Neural cell (in vitro differentiated cells): ENCODE data around the gene GLI3. TPM values are rescaled to one million over a fixed set of nuclear protein-coding genes. Genes with fewer than 3 reads are reported as not detected.

Source experiments
- H2AFZ ChIP-seq: fragments of 200-600, 300-800 bp; sonication (generic), shearing (Covaris generic); 2 replicates; pipeline ENCODE4 v1.6.0; 2014; ENCODE audit warnings: low read depth, mild to moderate bottlenecking, antibody characterized with exemption, low read length, moderate library complexity
- H3F3A ChIP-seq: fragments of 200-600 bp; shearing (Covaris generic); 2 replicates; pipeline ENCODE4 v1.6.1; 2016; ENCODE audit warnings: mild to moderate bottlenecking, moderate library complexity, mixed read lengths, antibody characterized with exemption, low read length; ENCODE audit not compliant: insufficient read depth, poor library complexity, severe bottlenecking
- H3K27ac ChIP-seq: fragments of 200-600, 300-800 bp; sonication (generic), shearing (Covaris generic); 2 replicates; pipeline ENCODE4 v1.5.1; 2014; ENCODE audit warnings: mild to moderate bottlenecking, low read length, moderate library complexity
- H3K27me3 ChIP-seq: fragments of 300-800, 200-600 bp; sonication (generic), shearing (Covaris generic); 2 replicates; pipeline ENCODE4 v1.6.0; 2014; ENCODE audit warnings: mild to moderate bottlenecking, low read depth, low read length, moderate library complexity; ENCODE audit not compliant: insufficient read depth
- H3K36me3 ChIP-seq: fragments of 300-800, 200-600 bp; sonication (generic), shearing (Covaris generic); 2 replicates; pipeline ENCODE4 v1.5.1; 2014; ENCODE audit warnings: mild to moderate bottlenecking, antibody characterized with exemption, low read length, moderate library complexity; ENCODE audit not compliant: insufficient read depth
- H3K4me2 ChIP-seq: fragments of 300-800, 200-600 bp; sonication (generic), shearing (Covaris generic); 2 replicates; pipeline ENCODE4 v1.6.0; 2014; ENCODE audit warnings: mild to moderate bottlenecking, low read length
- H3K4me3 ChIP-seq: fragments of 300-800, 200-600 bp; sonication (generic), shearing (Covaris generic); 2 replicates; pipeline ENCODE4 v1.5.1; 2014; ENCODE audit warnings: mild to moderate bottlenecking, low read length, moderate library complexity
- H3K79me2 ChIP-seq: fragments of 200-600 bp; shearing (Covaris generic); replicated peaks from 2 replicates; pipeline ENCODE4 v1.6.0; 2014; ENCODE audit warnings: mild to moderate bottlenecking, low read length, moderate library complexity; ENCODE audit not compliant: insufficient read depth
- H3K9ac ChIP-seq: fragments of 300-800, 200-600 bp; sonication (generic), shearing (Covaris generic); 2 replicates; pipeline ENCODE4 v1.6.1; 2016; ENCODE audit warnings: mild to moderate bottlenecking, low read length, mixed read lengths
- H3K9me2 ChIP-seq: fragments of 200-600 bp; shearing (Covaris generic); 2 replicates; pipeline ENCODE4 v1.6.1; 2016; ENCODE audit warnings: mild to moderate bottlenecking, low read length, mixed read lengths; ENCODE audit not compliant: insufficient read depth
- H3K9me3 ChIP-seq: fragments of 200-600, 300-800 bp; sonication (generic), shearing (Covaris generic); 2 replicates; pipeline ENCODE4 v1.6.1; 2016; ENCODE audit warnings: mild to moderate bottlenecking, mixed run types, low read length, moderate library complexity, mixed read lengths
- H4K20me1 ChIP-seq: fragments of 200-600 bp; shearing (Covaris generic); 2 replicates; pipeline ENCODE4 v1.6.1; 2016; ENCODE audit warnings: mild to moderate bottlenecking, mixed run types; ENCODE audit not compliant: insufficient read depth
- CTCF ChIP-seq: fragments of 450-650 bp; IDR thresholded peaks from 2 replicates; pipeline ENCODE4 v1.5.1; 2014; ENCODE audit warnings: antibody characterized with exemption, mild to moderate bottlenecking, moderate library complexity; ENCODE audit not compliant: poor library complexity, severe bottlenecking
- EP300 ChIP-seq: fragments of 450-650 bp; conservative IDR thresholded peaks from 2 replicates; pipeline ENCODE4 v1.6.1; 2014; ENCODE audit warnings: antibody characterized with exemption, mild to moderate bottlenecking, moderate library complexity; ENCODE audit not compliant: poor library complexity, severe bottlenecking
- EZH2 ChIP-seq: fragments of 200-600, 300-800 bp; shearing (Covaris generic), sonication (generic); IDR thresholded peaks from 2 replicates; pipeline ENCODE4 v1.6.1; 2014; ENCODE audit warnings: antibody characterized with exemption, low read length, borderline replicate concordance, mild to moderate bottlenecking; ENCODE audit not compliant: insufficient read depth, poor library complexity, severe bottlenecking
- MXI1 ChIP-seq: fragments of 450-650 bp; conservative IDR thresholded peaks from 2 replicates; pipeline ENCODE4 v1.6.1; 2014; ENCODE audit warnings: antibody characterized with exemption, mild to moderate bottlenecking; ENCODE audit not compliant: poor library complexity, severe bottlenecking
- POLR2AphosphoS5 ChIP-seq: IDR thresholded peaks from 2 replicates; pipeline ENCODE4 v1.6.1; 2012
- RAD21 ChIP-seq: fragments of 450-650 bp; conservative IDR thresholded peaks from 2 replicates; pipeline ENCODE4 v1.6.1; 2014; ENCODE audit warnings: antibody characterized with exemption, mild to moderate bottlenecking, moderate library complexity
- REST ChIP-seq: IDR thresholded peaks from 2 replicates; pipeline ENCODE4 v1.6.1; 2012; ENCODE audit warnings: borderline replicate concordance
- SMC3 ChIP-seq: fragments of 450-650 bp; conservative IDR thresholded peaks from 2 replicates; pipeline ENCODE4 v1.6.1; 2014; ENCODE audit warnings: antibody characterized with exemption, mild to moderate bottlenecking, moderate library complexity; ENCODE audit not compliant: poor library complexity
- TAF1 ChIP-seq: IDR thresholded peaks from 2 replicates; pipeline ENCODE4 v1.6.1; 2012; ENCODE audit warnings: low read depth
- polyA plus RNA-seq: library from polyadenylated mRNA; depleted of rRNA; stranded (reverse); fragments of >200 nt; gene quantifications from 2 replicates; pipeline ENCODE4 v1.2.3, GENCODE V29; 2014

Gene GLI3
- polyA plus RNA-seq, 1 donor from 2014 or later = 0.19 TPM

- no peaks in the 10 kb centered on the region for H4K20me1 ChIP-seq
- H3F3A ChIP-seq = no peaks in the 10 kb centered on the region
- H3K79me2 ChIP-seq = peaks cover 99% of the 10 kb centered on the region
- H3K4me2 ChIP-seq = no peak overlapping the region
- TF ChIP-seq EP300 (no peak), MXI1 (no peak), POLR2AphosphoS5 (no peak), REST (no peak), SMC3 (no peak), TAF1 (no peak)
- no peak overlapping the region for H3K4me3 ChIP-seq
- H3K9me3 ChIP-seq = no peaks in the 10 kb centered on the region
- H3K9ac ChIP-seq = no peak overlapping the region
- no peaks in the 10 kb centered on the region for H3K27me3 ChIP-seq
- H3K9me2 ChIP-seq = no peaks in the 10 kb centered on the region
- no peak overlapping the region for H3K27ac ChIP-seq
- no peaks in the 10 kb centered on the region for H3K36me3 ChIP-seq
- no peak overlapping the region for H2AFZ ChIP-seq
These were observed 93.1 kb downstream of the GLI3 start for GRCh38 chr7:42143711-42144600.

GRCh38 chr7:42142089-42142488 lies 94.9 kb downstream of the GLI3 start:
- H3K27ac ChIP-seq = no peak overlapping the region
- no peak for TF ChIP-seq SMC3
- no peak for TF ChIP-seq POLR2AphosphoS5
- TF ChIP-seq EZH2 = no peak
- no peak for TF ChIP-seq MXI1
- TF ChIP-seq CTCF = no peak
- TF ChIP-seq REST = no peak
- no peak for TF ChIP-seq RAD21
- TF ChIP-seq EP300 = no peak
- TF ChIP-seq TAF1 = no peak
- H3K4me2 ChIP-seq = no peak overlapping the region
- no peaks in the 10 kb centered on the region for H4K20me1 ChIP-seq
- no peaks in the 10 kb centered on the region for H3F3A ChIP-seq
- no peak overlapping the region for H2AFZ ChIP-seq
- H3K9me3 ChIP-seq = no peaks in the 10 kb centered on the region
- H3K9ac ChIP-seq = no peak overlapping the region
- no peak overlapping the region for H3K4me3 ChIP-seq
- H3K9me2 ChIP-seq = no peaks in the 10 kb centered on the region
- H3K79me2 ChIP-seq = peaks cover 99% of the 10 kb centered on the region
- no peaks in the 10 kb centered on the region for H3K27me3 ChIP-seq
- no peaks in the 10 kb centered on the region for H3K36me3 ChIP-seq
